GM12892 (cell line): ENCODE results near the gene RNF128.
"Not testable (repeated sequence)": the region's sequence is repeated elsewhere in the genome, so short reads cannot be mapped to it uniquely, and the experiment has no call there.

Experiments used
- POLR2A ChIP-seq: IDR thresholded peaks from 2 replicates; pipeline ENCODE4 v1.6.1; 2011; ENCODE audit warnings: low read depth, low read length, control low read depth
- POLR2AphosphoS5 ChIP-seq: IDR thresholded peaks from 2 replicates; pipeline ENCODE4 v1.6.1; 2011; ENCODE audit warnings: low read depth, low read length, control low read depth
- TAF1 ChIP-seq: IDR thresholded peaks from 2 replicates; pipeline ENCODE4 v1.6.1; 2011; ENCODE audit warnings: low read depth, mild to moderate bottlenecking, control low read depth, low read length, borderline replicate concordance

- TF ChIP-seq POLR2AphosphoS5, POLR2A, TAF1: not testable (repeated sequence)
These were observed 87.6 kb downstream of the RNF128 start for GRCh38 chrX:106814093-106814492.
